ENCODE data around the gene TBX2.

GRCh38 chr17:61398721-61399130 is 917 bp upstream of the TBX2 start:
- no peak for TF ChIP-seq RFX5 (IDR thresholded peaks at IDR 0.05; ENCODE audit: low read depth, low read length)
- TF ChIP-seq, protein P1, sequence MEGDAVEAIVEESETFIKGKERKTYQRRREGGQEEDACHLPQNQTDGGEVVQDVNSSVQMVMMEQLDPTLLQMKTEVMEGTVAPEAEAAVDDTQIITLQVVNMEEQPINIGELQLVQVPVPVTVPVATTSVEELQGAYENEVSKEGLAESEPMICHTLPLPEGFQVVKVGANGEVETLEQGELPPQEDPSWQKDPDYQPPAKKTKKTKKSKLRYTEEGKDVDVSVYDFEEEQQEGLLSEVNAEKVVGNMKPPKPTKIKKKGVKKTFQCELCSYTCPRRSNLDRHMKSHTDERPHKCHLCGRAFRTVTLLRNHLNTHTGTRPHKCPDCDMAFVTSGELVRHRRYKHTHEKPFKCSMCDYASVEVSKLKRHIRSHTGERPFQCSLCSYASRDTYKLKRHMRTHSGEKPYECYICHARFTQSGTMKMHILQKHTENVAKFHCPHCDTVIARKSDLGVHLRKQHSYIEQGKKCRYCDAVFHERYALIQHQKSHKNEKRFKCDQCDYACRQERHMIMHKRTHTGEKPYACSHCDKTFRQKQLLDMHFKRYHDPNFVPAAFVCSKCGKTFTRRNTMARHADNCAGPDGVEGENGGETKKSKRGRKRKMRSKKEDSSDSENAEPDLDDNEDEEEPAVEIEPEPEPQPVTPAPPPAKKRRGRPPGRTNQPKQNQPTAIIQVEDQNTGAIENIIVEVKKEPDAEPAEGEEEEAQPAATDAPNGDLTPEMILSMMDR (conservative IDR thresholded peaks at IDR 0.05; ENCODE audit: low read depth, low read length) = no peak
- TF ChIP-seq POLR2A (IDR thresholded peaks at IDR 0.05; ENCODE audit: low read depth, low read length) = no peak
- no peak for TF ChIP-seq BHLHE40 (IDR thresholded peaks at IDR 0.05; ENCODE audit: low read depth, low read length)
- TF ChIP-seq, protein P2, sequence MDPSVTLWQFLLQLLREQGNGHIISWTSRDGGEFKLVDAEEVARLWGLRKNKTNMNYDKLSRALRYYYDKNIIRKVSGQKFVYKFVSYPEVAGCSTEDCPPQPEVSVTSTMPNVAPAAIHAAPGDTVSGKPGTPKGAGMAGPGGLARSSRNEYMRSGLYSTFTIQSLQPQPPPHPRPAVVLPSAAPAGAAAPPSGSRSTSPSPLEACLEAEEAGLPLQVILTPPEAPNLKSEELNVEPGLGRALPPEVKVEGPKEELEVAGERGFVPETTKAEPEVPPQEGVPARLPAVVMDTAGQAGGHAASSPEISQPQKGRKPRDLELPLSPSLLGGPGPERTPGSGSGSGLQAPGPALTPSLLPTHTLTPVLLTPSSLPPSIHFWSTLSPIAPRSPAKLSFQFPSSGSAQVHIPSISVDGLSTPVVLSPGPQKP (IDR thresholded peaks at IDR 0.05; ENCODE audit: borderline replicate concordance, low read depth, low read length) = no peak
